Activated naive CD8-positive, alpha-beta T cell treated with anti-CD3 and anti-CD28 coated beads, Interleukin-2, amount 10 ng/mL, durations not matched to agents 7 days and 5 days (primary cell): ENCODE results near the gene SNRPA. TPM values are rescaled to one million over a fixed set of nuclear protein-coding genes. Genes with fewer than 3 reads are reported as not detected.

Experiments
- ATAC-seq: fragments of 150-1000 bp; cut with Tn5 transposase; one replicate; pipeline ENCODE4 v1.10.0; 2021; ENCODE audit warnings: low read depth, moderate library complexity
- POLR2A ChIA-PET: fragments of 350-600 bp; sonication (Branson Sonifier 250); formaldehyde crosslinking; loops from one replicate; lab custom pipeline; 2021; ENCODE audit warnings: antibody characterized with exemption; lab: Charles Lee
- DNase-seq: peaks from one replicate; pipeline ENCODE4 v3.0.0; 2021
- H3K27ac Mint-ChIP-seq: one replicate; pipeline ENCODE4 v1.8.0; 2022; ENCODE audit warnings: mild to moderate bottlenecking, mixed read lengths
- H3K27me3 Mint-ChIP-seq: one replicate; pipeline ENCODE4 v1.8.0; 2022; ENCODE audit warnings: mild to moderate bottlenecking, moderate library complexity, mixed read lengths
- H3K36me3 Mint-ChIP-seq: one replicate; pipeline ENCODE4 v1.8.0; 2021; ENCODE audit warnings: mild to moderate bottlenecking, mixed read lengths
- H3K4me1 Mint-ChIP-seq: one replicate; pipeline ENCODE4 v1.8.0; 2021; ENCODE audit warnings: mixed read lengths
- H3K4me3 Mint-ChIP-seq: one replicate; pipeline ENCODE4 v1.8.0; 2022; ENCODE audit warnings: mild to moderate bottlenecking, moderate library complexity, mixed read lengths
- H3K9me3 Mint-ChIP-seq: one replicate; pipeline ENCODE4 v1.8.0; 2021; ENCODE audit warnings: mixed read lengths
- total RNA-seq, 2 experiments: library from RNA; stranded (reverse); gene quantifications; one replicate each; pipeline ENCODE4 v1.2.3, GENCODE V29; 2021

Gene SNRPA
- total RNA-seq, 2 experiments from 2014 or later: 145 to 157 TPM

- ATAC-seq: no peak
- Mint-ChIP-seq H3K27ac (no peak overlapping the region), H3K4me1 (peaks cover 3% of the 10 kb centered on the region), H3K36me3 (no peaks in the 10 kb centered on the region), H3K4me3 (no peak overlapping the region), H3K9me3 (no peaks in the 10 kb centered on the region), H3K27me3 (no peaks in the 10 kb centered on the region)
- no peak for DNase-seq
- POLR2A ChIA-PET: interaction anchor here (2.8 kb wide), 1 partner anchor 7 kb away, joined by 11 read pairs; the partner anchor contains the start of genes ACTMAP and SNRPA
Measured at GRCh38 chr19:40742886-40743285, 8.1 kb upstream of the SNRPA start.

GRCh38 chr19:40743926-40744325 lies 7.1 kb upstream of the SNRPA start:
- H3K36me3 Mint-ChIP-seq: no peaks in the 10 kb centered on the region
- POLR2A ChIA-PET: interaction anchor here (0.8 to 2.5 kb wide), 3 partner anchors 27 to 75 kb away, joined by 3 to 6 read pairs (median 4); partner anchors contain the start of genes COQ8B, ITPKC and RAB4B
- H3K27me3 Mint-ChIP-seq: no peaks in the 10 kb centered on the region
- H3K4me1 Mint-ChIP-seq: peaks cover 5% of the 10 kb centered on the region
- no peaks in the 10 kb centered on the region for H3K9me3 Mint-ChIP-seq
- H3K4me3 Mint-ChIP-seq: no peak overlapping the region
- no peak for ATAC-seq
- no peak for DNase-seq
- H3K27ac Mint-ChIP-seq: no peak overlapping the region

GRCh38 chr19:40744554-40745401 lies 6.2 kb upstream of the SNRPA start:
- POLR2A ChIA-PET: interaction anchor here (0.8 to 2.5 kb wide), 3 partner anchors 28 to 74 kb away, joined by 3 to 6 read pairs (median 4); partner anchors contain the start of genes COQ8B, ITPKC and RAB4B
- peaks cover 4% of the 10 kb centered on the region for H3K36me3 Mint-ChIP-seq
- H3K27me3 Mint-ChIP-seq: no peaks in the 10 kb centered on the region
- DNase-seq: peak; percentile 56
- ATAC-seq: peak; percentile 61
- H3K9me3 Mint-ChIP-seq: no peaks in the 10 kb centered on the region
- no peak overlapping the region for H3K27ac Mint-ChIP-seq
- H3K4me1 Mint-ChIP-seq: peaks cover 11% of the 10 kb centered on the region
- H3K4me3 Mint-ChIP-seq: no peak overlapping the region

- Mint-ChIP-seq H3K4me3 (no peak overlapping the region), H3K27me3 (no peaks in the 10 kb centered on the region), H3K4me1 (peaks cover 16% of the 10 kb centered on the region), H3K27ac (no peak overlapping the region), H3K9me3 (no peaks in the 10 kb centered on the region), H3K36me3 (peaks cover 7% of the 10 kb centered on the region)
- POLR2A ChIA-PET: interaction anchor here (2.5 kb wide), 1 partner anchor 33 kb away, joined by 6 read pairs; the partner anchor contains the start of gene RAB4B
- DNase-seq (no peak), ATAC-seq (no peak)
Measured at GRCh38 chr19:40745402-40745780, 5.6 kb upstream of the SNRPA start.

- Mint-ChIP-seq H3K27ac (no peak overlapping the region), H3K9me3 (no peaks in the 10 kb centered on the region), H3K36me3 (peaks cover 9% of the 10 kb centered on the region), H3K4me3 (no peak overlapping the region), H3K4me1 (peaks cover 24% of the 10 kb centered on the region), H3K27me3 (no peaks in the 10 kb centered on the region)
- POLR2A ChIA-PET: interaction anchor here (1.1 kb wide), 1 partner anchor 58 kb away, joined by 3 read pairs; no protein-coding TSS in a partner anchor
- ATAC-seq: no peak
- no peak for DNase-seq
Measured at GRCh38 chr19:40747536-40747935, 3.5 kb upstream of the SNRPA start.

- no peaks in the 10 kb centered on the region for H3K27me3 Mint-ChIP-seq
- POLR2A ChIA-PET: interaction anchor here (0.6 to 4.7 kb wide), 18 partner anchors 8 to 689 kb away, joined by 3 to 92 read pairs (median 4); partner anchors contain the start of genes COQ8B, EGLN2, ITPKC and MIA
- DNase-seq: peak; percentile 97
- H3K36me3 Mint-ChIP-seq: peaks cover 23% of the 10 kb centered on the region
- H3K9me3 Mint-ChIP-seq: no peaks in the 10 kb centered on the region
- H3K4me1 Mint-ChIP-seq: peaks cover 37% of the 10 kb centered on the region
- ATAC-seq: peak; percentile 89
- peak within 1 kb of the TSS; percentile 99 for H3K27ac Mint-ChIP-seq
- H3K4me3 Mint-ChIP-seq: peak within 1 kb of the TSS; percentile 97
Measured at GRCh38 chr19:40750058-40750873, 737 bp upstream of the SNRPA start, which contains the start of gene ACTMAP. Gene ACTMAP (minus strand): TSS chr19:40750477. CDS start chr19:40749803, 674 bp downstream.

- ATAC-seq: no peak
- Mint-ChIP-seq H3K36me3 (peaks cover 37% of the 10 kb centered on the region), H3K9me3 (no peaks in the 10 kb centered on the region), H3K4me1 (peaks cover 55% of the 10 kb centered on the region), H3K27ac (peak overlapping the region; percentile 99), H3K4me3 (peak overlapping the region; percentile 97), H3K27me3 (no peaks in the 10 kb centered on the region)
- DNase-seq: no peak
- POLR2A ChIA-PET: interaction anchor here (0.7 to 4.7 kb wide), 10 partner anchors 15 to 331 kb away, joined by 3 to 92 read pairs (median 5); partner anchors contain the start of genes COQ8B, EGLN2, ITPKC and MIA
Measured at GRCh38 chr19:40752257-40752781, 1.3 kb downstream of the SNRPA start.

- POLR2A ChIA-PET: interaction anchor here (0.6 to 3.6 kb wide), 5 partner anchors 8 to 52 kb away, joined by 4 to 22 read pairs (median 8); partner anchors contain the start of gene RAB4B
- Mint-ChIP-seq H3K27me3 (no peaks in the 10 kb centered on the region), H3K4me1 (peaks cover 50% of the 10 kb centered on the region), H3K9me3 (no peaks in the 10 kb centered on the region), H3K4me3 (peak overlapping the region; percentile 84), H3K27ac (peak overlapping the region; percentile 91), H3K36me3 (peaks cover 45% of the 10 kb centered on the region)
- DNase-seq (no peak), ATAC-seq (no peak)
Measured at GRCh38 chr19:40754611-40755247, 3.7 kb downstream of the SNRPA start.

- no peak for ATAC-seq
- no peak for DNase-seq
- Mint-ChIP-seq H3K4me3 (peak overlapping the region; percentile 84), H3K36me3 (peaks cover 44% of the 10 kb centered on the region), H3K9me3 (no peaks in the 10 kb centered on the region), H3K4me1 (peaks cover 49% of the 10 kb centered on the region), H3K27ac (peak overlapping the region; percentile 91), H3K27me3 (no peaks in the 10 kb centered on the region)
- POLR2A ChIA-PET: interaction anchor here (0.6 to 3.6 kb wide), 4 partner anchors 11 to 52 kb away, joined by 4 to 22 read pairs (median 7); partner anchors contain the start of gene RAB4B
Measured at GRCh38 chr19:40755248-40755624, 4.2 kb downstream of the SNRPA start.

- ATAC-seq: no peak
- Mint-ChIP-seq H3K9me3 (no peaks in the 10 kb centered on the region), H3K36me3 (peaks cover 49% of the 10 kb centered on the region), H3K4me3 (peak overlapping the region; percentile 84), H3K4me1 (peaks cover 53% of the 10 kb centered on the region), H3K27me3 (no peaks in the 10 kb centered on the region), H3K27ac (peak overlapping the region; percentile 91)
- no peak for DNase-seq
- POLR2A ChIA-PET: interaction anchor here (0.6 to 3.6 kb wide), 4 partner anchors 16 to 68 kb away, joined by 3 to 22 read pairs (median 4); partner anchors contain the start of gene RAB4B
Measured at GRCh38 chr19:40755791-40756190, 4.8 kb downstream of the SNRPA start.

GRCh38 chr19:40756502-40757110 lies 5.6 kb downstream of the SNRPA start:
- ATAC-seq (peak; percentile 28), DNase-seq (no peak)
- POLR2A ChIA-PET: interaction anchor here (0.6 to 3.6 kb wide), 3 partner anchors 15 to 50 kb away, joined by 3 to 22 read pairs (median 6); partner anchors contain the start of gene RAB4B
- Mint-ChIP-seq H3K27me3 (no peaks in the 10 kb centered on the region), H3K36me3 (peaks cover 52% of the 10 kb centered on the region), H3K4me1 (peaks cover 57% of the 10 kb centered on the region), H3K4me3 (peak overlapping the region; percentile 84), H3K27ac (peak overlapping the region; percentile 91), H3K9me3 (no peaks in the 10 kb centered on the region)
